CD4-positive, alpha-beta T cell treated with Interleukin-6 at 100 ng/mL for 8 hours (primary cell): ENCODE measurements around the gene PRELID3B.

Experiments
- DNase-seq: peaks from one replicate; pipeline ENCODE4 v3.0.0-alpha.2; 2020; ENCODE audit warnings: mixed read lengths, low spot score

The PRELID3B gene

GRCh38 chr20:59008715-59009336, 33.8 kb downstream of the PRELID3B start:
- no peak for DNase-seq

- no peak for DNase-seq
Observed at GRCh38 chr20:59007665-59008511, 34.7 kb downstream of the PRELID3B start.

GRCh38 chr20:59006864-59007664, 35.5 kb downstream of the PRELID3B start, which contains the start of gene CTSZ:
TSS of gene CTSZ (minus strand) at chr20:59007254. CDS start at chr20:59007128, 126 bp downstream.
- peak; percentile 24 for DNase-seq

- no peak for DNase-seq
Observed at GRCh38 chr20:59006167-59006863, 36.3 kb downstream of the PRELID3B start.

GRCh38 chr20:59005523-59006166, 36.9 kb downstream of the PRELID3B start:
- no peak for DNase-seq

- peak; percentile 57 for DNase-seq
Observed at GRCh38 chr20:59004763-59005522, 37.6 kb downstream of the PRELID3B start.

GRCh38 chr20:59004493-59004762, 38.2 kb downstream of the PRELID3B start:
- DNase-seq, result peak; percentile 48

GRCh38 chr20:59003836-59004492, 38.6 kb downstream of the PRELID3B start:
- no peak for DNase-seq

- no peak for DNase-seq
Observed at GRCh38 chr20:59002874-59003399, 39.6 kb downstream of the PRELID3B start.

GRCh38 chr20:59002388-59002787, 40.2 kb downstream of the PRELID3B start:
- DNase-seq, result no peak

GRCh38 chr20:59001449-59002171, 41.0 kb downstream of the PRELID3B start:
- no peak for DNase-seq

- DNase-seq, result no peak
Observed at GRCh38 chr20:59001068-59001448, 41.5 kb downstream of the PRELID3B start.

GRCh38 chr20:59000326-59000725, 42.3 kb downstream of the PRELID3B start:
- DNase-seq, result no peak

GRCh38 chr20:58998656-58999055, 43.9 kb downstream of the PRELID3B start:
- DNase-seq, result no peak

- DNase-seq, result no peak
Observed at GRCh38 chr20:58997141-58997770, 45.3 kb downstream of the PRELID3B start.

- no peak for DNase-seq
Observed at GRCh38 chr20:58996226-58996611, 46.4 kb downstream of the PRELID3B start.

GRCh38 chr20:58995461-58996225, 46.9 kb downstream of the PRELID3B start:
- no peak for DNase-seq
